CD14-positive monocyte (primary cell): Measurements from ENCODE around the gene DIS3L. TPM values are rescaled to one million over a fixed set of nuclear protein-coding genes. Genes with fewer than 3 reads are reported as not detected.

ENCODE experiments used
- DNase-seq, 3 donors: peaks; one replicate each; pipeline ENCODE4 v3.0.0-alpha.2; 2011 to 2022
- H2AFZ ChIP-seq: 2 replicates; pipeline ENCODE4 v1.6.0; 2012; ENCODE audit warnings: mild to moderate bottlenecking, low read depth, low read length, inconsistent platforms; ENCODE audit not compliant: insufficient read depth, poor library complexity, severe bottlenecking
- H3K27ac ChIP-seq, 2 donors: 1 replicate in 1 of 2; 2 replicates in 1 of 2; pipeline ENCODE4 v1.5.1; 2012 to 2013; ENCODE audit warnings: low read length in 2 of 2, control low read depth in 1 of 2, inconsistent platforms in 1 of 2, low read depth in 1 of 2, mild to moderate bottlenecking in 1 of 2
- H3K27me3 ChIP-seq, 2 donors: one replicate each; pipeline versions ENCODE4 v1.6.0 to v1.6.1; 2011 to 2013; ENCODE audit warnings: low read length in 2 of 2; ENCODE audit not compliant: control insufficient read depth in 2 of 2, insufficient read depth in 2 of 2
- H3K36me3 ChIP-seq, 2 donors: replicated peaks in 1 of 2; 1 replicate in 1 of 2; 2 replicates in 1 of 2; pipeline versions ENCODE4 v1.5.1 to v1.6.1; 2012 to 2013; ENCODE audit warnings: low read length in 2 of 2, control low read depth in 1 of 2, inconsistent platforms in 1 of 2, mild to moderate bottlenecking in 1 of 2; ENCODE audit not compliant: insufficient read depth in 2 of 2, control insufficient read depth in 1 of 2
- H3K4me1 ChIP-seq, 2 donors: 1 replicate in 1 of 2; 2 replicates in 1 of 2; pipeline versions ENCODE4 v1.5.1 to v1.6.1; 2012 to 2013; ENCODE audit warnings: low read length in 2 of 2, control low read depth in 1 of 2, inconsistent platforms in 1 of 2, mild to moderate bottlenecking in 1 of 2, moderate library complexity in 1 of 2; ENCODE audit not compliant: insufficient read depth in 2 of 2, control insufficient read depth in 1 of 2
- H3K4me2 ChIP-seq: replicated peaks from 2 replicates; pipeline ENCODE3; 2012; ENCODE audit warnings: low read length, moderate library complexity, mild to moderate bottlenecking; ENCODE audit not compliant: poor library complexity, severe bottlenecking; ENCODE audit errors: extremely low read depth
- H3K4me3 ChIP-seq, 3 experiments: fragments of 200-600 bp in 1 of 3; sonication (generic) in 1 of 3; replicated peaks in 1 of 3; 1 replicate in 2 of 3; 2 replicates in 1 of 3; pipeline ENCODE4 v1.5.1; 2011 to 2013; ENCODE audit warnings: low read length in 3 of 3, mild to moderate bottlenecking in 3 of 3, control low read depth in 2 of 3, low read depth in 2 of 3, inconsistent platforms in 1 of 3, moderate library complexity in 1 of 3
- H3K79me2 ChIP-seq: 2 replicates; pipeline ENCODE4 v1.6.0; 2012; ENCODE audit warnings: mild to moderate bottlenecking, control low read depth, inconsistent platforms, low read length, moderate library complexity; ENCODE audit not compliant: insufficient read depth
- H3K9ac ChIP-seq: 2 replicates; pipeline ENCODE4 v1.6.0; 2017; ENCODE audit warnings: low read length, mild to moderate bottlenecking; ENCODE audit not compliant: insufficient read depth, poor library complexity, severe bottlenecking
- H3K9me3 ChIP-seq, 2 donors: replicated peaks in 1 of 2; 1 replicate in 1 of 2; 2 replicates in 1 of 2; pipeline versions ENCODE4 v1.5.1 to v1.6.1; 2012 to 2013; ENCODE audit warnings: low read length in 2 of 2, control low read depth in 1 of 2; ENCODE audit not compliant: control insufficient read depth in 1 of 2, insufficient read depth in 1 of 2
- H4K20me1 ChIP-seq: 2 replicates; pipeline ENCODE4 v1.6.0; 2012; ENCODE audit warnings: mild to moderate bottlenecking, low read length, control low read depth, moderate library complexity; ENCODE audit not compliant: insufficient read depth
- H3K27ac Mint-ChIP-seq, 7 donors: one replicate each; pipeline ENCODE4 v1.8.0; 2020; ENCODE audit warnings: mild to moderate bottlenecking in 7 of 7, mixed read lengths in 7 of 7, moderate library complexity in 6 of 7, inconsistent platforms in 2 of 7
- H3K27me3 Mint-ChIP-seq, 3 donors: one replicate each; pipeline ENCODE4 v1.8.0; 2021 to 2022; ENCODE audit warnings: low read depth in 3 of 3, mild to moderate bottlenecking in 3 of 3, mixed read lengths in 3 of 3, moderate library complexity in 3 of 3, inconsistent platforms in 1 of 3
- H3K36me3 Mint-ChIP-seq, 2 donors: one replicate each; pipeline ENCODE4 v1.8.0; 2020; ENCODE audit warnings: mixed read lengths in 2 of 2, inconsistent platforms in 1 of 2, mild to moderate bottlenecking in 1 of 2
- H3K4me1 Mint-ChIP-seq: one replicate; pipeline ENCODE4 v1.8.0; 2020; ENCODE audit warnings: mild to moderate bottlenecking, mixed read lengths
- H3K4me3 Mint-ChIP-seq, 2 donors: one replicate each; pipeline ENCODE4 v1.8.0; 2020; ENCODE audit warnings: mild to moderate bottlenecking in 2 of 2, mixed read lengths in 2 of 2, moderate library complexity in 1 of 2
- H3K9me3 Mint-ChIP-seq, 7 donors: one replicate each; pipeline ENCODE4 v1.8.0; 2020 to 2022; ENCODE audit warnings: mixed read lengths in 7 of 7, mild to moderate bottlenecking in 6 of 7, moderate library complexity in 6 of 7, inconsistent platforms in 2 of 7
- WGBS: methylation state at CpG from one replicate; pipeline ENCODE4 v1.1.5; 2013; ENCODE audit warnings: missing lambda C conversion rate; ENCODE audit not compliant: insufficient coverage; 5-methylcytosine and 5-hydroxymethylcytosine counted together
- intact Hi-C, 2 donors: fragments of 100-400 bp; cut with micrococcal nuclease; formaldehyde crosslinking; loops; one replicate each; pipeline versions ENCODE4 v1.15.0 to v1.15.1; 2023
- polyA plus RNA-seq, 3 donors: library from polyadenylated mRNA; depleted of rRNA in 1 of 3; unstranded in 2 of 3; stranded (reverse) in 1 of 3; fragments of 300-500 nt in 2 of 3; fragments of >200 nt in 1 of 3; fragmentation: Illumina TruSeq in 2 of 3; gene quantifications; 1 replicate in 2 of 3; 2 replicates in 1 of 3; pipeline ENCODE4 v1.2.3, GENCODE V29; 2012 to 2021
- TF ChIP-seq, protein P1 (sequence below): fragments of 200-600 bp; IDR thresholded peaks from one replicate; pipeline ENCODE4 v1.8.0; 2022; ENCODE audit warnings: antibody characterized with exemption, mild to moderate bottlenecking

DIS3L gene
- polyA plus RNA-seq, 3 donors = 13.2 to 17.0 (median 13.6) TPM

DNA sequence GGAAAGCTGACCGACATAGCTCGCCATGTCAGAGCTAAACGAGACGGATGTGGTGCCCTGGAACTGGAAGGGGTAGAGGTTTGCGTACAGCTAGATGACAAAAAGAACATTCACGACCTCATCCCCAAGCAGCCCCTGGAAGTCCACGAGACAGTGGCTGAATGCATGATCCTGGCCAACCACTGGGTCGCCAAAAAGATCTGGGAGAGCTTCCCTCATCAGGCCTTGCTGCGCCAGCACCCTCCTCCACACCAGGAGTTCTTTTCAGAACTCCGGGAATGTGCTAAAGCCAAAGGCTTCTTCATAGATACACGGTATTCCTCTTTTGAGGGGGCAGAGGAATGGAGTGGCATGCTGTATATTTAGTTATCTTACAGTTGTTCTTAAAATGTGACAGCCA lies 32.7 kb downstream of the DIS3L start:
- Histone ChIP-seq H3K9me3 (no peaks in the 10 kb centered on the region), H3K27me3 (no peaks in the 10 kb centered on the region), H2AFZ (no peak overlapping the region), H3K27ac (no peak overlapping the region), H3K79me2 (no peaks in the 10 kb centered on the region), H3K36me3 (peaks cover 89 to 98% of the 10 kb centered on the region in 2 donors), H4K20me1 (no peaks in the 10 kb centered on the region), H3K4me2 (no peak overlapping the region), H3K4me1 (no peaks in the 10 kb centered on the region), H3K4me3 (no peak overlapping the region), H3K9ac (no peak overlapping the region)
- no CpG with 5 or more reads among the region's 11 CpGs for WGBS
- no peaks in the 10 kb centered on the region for H3K9me3 Mint-ChIP-seq
- H3K27ac Mint-ChIP-seq = no peak overlapping the region
- DNase-seq = no peak
- H3K4me1 Mint-ChIP-seq = no peaks in the 10 kb centered on the region
- TF ChIP-seq, protein P1, sequence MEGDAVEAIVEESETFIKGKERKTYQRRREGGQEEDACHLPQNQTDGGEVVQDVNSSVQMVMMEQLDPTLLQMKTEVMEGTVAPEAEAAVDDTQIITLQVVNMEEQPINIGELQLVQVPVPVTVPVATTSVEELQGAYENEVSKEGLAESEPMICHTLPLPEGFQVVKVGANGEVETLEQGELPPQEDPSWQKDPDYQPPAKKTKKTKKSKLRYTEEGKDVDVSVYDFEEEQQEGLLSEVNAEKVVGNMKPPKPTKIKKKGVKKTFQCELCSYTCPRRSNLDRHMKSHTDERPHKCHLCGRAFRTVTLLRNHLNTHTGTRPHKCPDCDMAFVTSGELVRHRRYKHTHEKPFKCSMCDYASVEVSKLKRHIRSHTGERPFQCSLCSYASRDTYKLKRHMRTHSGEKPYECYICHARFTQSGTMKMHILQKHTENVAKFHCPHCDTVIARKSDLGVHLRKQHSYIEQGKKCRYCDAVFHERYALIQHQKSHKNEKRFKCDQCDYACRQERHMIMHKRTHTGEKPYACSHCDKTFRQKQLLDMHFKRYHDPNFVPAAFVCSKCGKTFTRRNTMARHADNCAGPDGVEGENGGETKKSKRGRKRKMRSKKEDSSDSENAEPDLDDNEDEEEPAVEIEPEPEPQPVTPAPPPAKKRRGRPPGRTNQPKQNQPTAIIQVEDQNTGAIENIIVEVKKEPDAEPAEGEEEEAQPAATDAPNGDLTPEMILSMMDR = no peak
- peaks cover 67 to 87% of the 10 kb centered on the region in 2 donors for H3K36me3 Mint-ChIP-seq
- intact Hi-C loops = no loop called here
- no peaks in the 10 kb centered on the region for H3K27me3 Mint-ChIP-seq
- H3K4me3 Mint-ChIP-seq = no peak overlapping the region

DNA sequence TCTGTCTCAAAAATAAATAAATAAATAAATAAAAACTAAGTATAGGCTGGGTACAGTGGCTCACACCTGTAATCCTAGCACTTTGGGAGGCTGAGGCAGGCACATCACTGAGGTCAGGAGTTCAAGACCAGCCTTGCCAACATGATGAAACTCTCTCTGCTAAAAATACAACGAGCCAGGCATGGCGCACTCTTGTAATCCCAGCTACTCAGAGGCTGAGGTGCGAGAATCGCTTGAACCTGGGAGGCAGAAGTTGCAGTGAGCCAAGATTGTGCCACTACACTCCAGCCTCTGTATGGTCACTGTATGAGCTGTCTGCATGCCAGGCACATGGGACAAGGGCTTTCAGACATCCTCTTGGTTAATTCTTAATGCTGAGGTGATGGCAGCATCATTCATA lies 34.4 kb downstream of the DIS3L start:
- Mint-ChIP-seq H3K9me3 (no peaks in the 10 kb centered on the region), H3K4me3 (no peak overlapping the region), H3K4me1 (no peaks in the 10 kb centered on the region), H3K27ac (peak overlapping the region in 1 of 7 donors; percentile 57), H3K36me3 (peaks cover 67 to 90% of the 10 kb centered on the region in 2 donors), H3K27me3 (peaks cover 0 to 2% (median 0%) of the 10 kb centered on the region in 3 donors)
- Histone ChIP-seq H4K20me1 (no peaks in the 10 kb centered on the region), H3K4me2 (no peak overlapping the region), H3K9me3 (no peaks in the 10 kb centered on the region), H3K27ac (no peak overlapping the region), H3K36me3 (peaks cover 78 to 98% of the 10 kb centered on the region in 2 donors), H2AFZ (no peak overlapping the region), H3K9ac (no peak overlapping the region), H3K4me3 (no peak overlapping the region), H3K79me2 (no peaks in the 10 kb centered on the region), H3K4me1 (no peaks in the 10 kb centered on the region), H3K27me3 (no peaks in the 10 kb centered on the region)
- TF ChIP-seq, protein P1 = no peak
- intact Hi-C loops = no loop called here
- 72% methylated on average over 2 of the region's 4 CpGs for WGBS
- DNase-seq = no peak
